IMR-90 (cell line): ENCODE measurements around the gene MYEOV. TPM values are rescaled to one million over a fixed set of nuclear protein-coding genes. Genes with fewer than 3 reads are reported as not detected.

Experiments used
- ATAC-seq: fragments of 200-7000 bp; cut with Tn5 transposase; 2 replicates; pipeline ENCODE4 v1.9.1; 2020; ENCODE audit warnings: low read depth, mild to moderate bottlenecking, moderate library complexity
- BruUV-seq: library from RNA; stranded (reverse); fragments of 400-500 nt; replicated peaks from 2 replicates; lab custom pipeline; 2021; lab: Mats Ljungman, UMichigan
- CTCF ChIA-PET: fragments of 300-600 bp; formaldehyde crosslinking; extraction: SDS; loops from one replicate; lab custom pipeline; 2021; ENCODE audit warnings: antibody characterized with exemption; lab: Yijun Ruan, JAX
- POLR2A ChIA-PET: fragments of 300-600 bp; sonication (Branson Sonifier 250); formaldehyde crosslinking; loops from one replicate; lab custom pipeline; 2022; ENCODE audit warnings: antibody characterized with exemption; ENCODE audit not compliant: unreplicated experiment; lab: Charles Lee
- DNase-seq: peaks from one replicate; pipeline ENCODE4 v3.0.0; 2013
- H2AFZ ChIP-seq: replicated peaks from 2 replicates; pipeline ENCODE3; 2013; ENCODE audit warnings: low read length, mild to moderate bottlenecking; ENCODE audit not compliant: poor library complexity
- H2AK5ac ChIP-seq: 2 replicates; pipeline ENCODE4 v1.6.1; 2013; ENCODE audit warnings: low read depth, low read length, inconsistent platforms
- H2AK9ac ChIP-seq: replicated peaks from 2 replicates; pipeline ENCODE3; 2013; ENCODE audit warnings: mild to moderate bottlenecking, low read depth, low read length, moderate library complexity; ENCODE audit not compliant: poor library complexity
- H2BK120ac ChIP-seq: 2 replicates; pipeline ENCODE4 v1.6.1; 2013; ENCODE audit warnings: low read depth, low read length, inconsistent platforms
- H2BK15ac ChIP-seq: 3 replicates; pipeline ENCODE4 v1.6.1; 2013; ENCODE audit warnings: low read depth, low read length, inconsistent platforms
- H2BK20ac ChIP-seq: 2 replicates; pipeline ENCODE4 v1.6.1; 2013; ENCODE audit warnings: low read depth, mild to moderate bottlenecking, inconsistent platforms, low read length, moderate library complexity
- H2BK5ac ChIP-seq: 2 replicates; pipeline ENCODE4 v1.6.1; 2013; ENCODE audit warnings: mild to moderate bottlenecking, low read depth, low read length, inconsistent platforms; ENCODE audit not compliant: poor library complexity, severe bottlenecking
- H3K14ac ChIP-seq: replicated peaks from 2 replicates; pipeline ENCODE4 v1.6.1; 2013; ENCODE audit warnings: low read depth, low read length, inconsistent platforms
- H3K18ac ChIP-seq: 2 replicates; pipeline ENCODE4 v1.6.1; 2013; ENCODE audit warnings: low read depth, low read length, control low read depth
- H3K23ac ChIP-seq: 2 replicates; pipeline ENCODE4 v1.6.1; 2013; ENCODE audit warnings: low read depth, low read length, inconsistent platforms
- H3K27ac ChIP-seq: 2 replicates; pipeline ENCODE4 v1.5.1; 2013; ENCODE audit warnings: mild to moderate bottlenecking, control low read depth, low read length; ENCODE audit not compliant: insufficient read depth
- H3K27me3 ChIP-seq: 2 replicates; pipeline ENCODE4 v1.6.1; 2013; ENCODE audit warnings: low read length; ENCODE audit not compliant: control insufficient read depth, insufficient read depth
- H3K36me3 ChIP-seq: 2 replicates; pipeline ENCODE4 v1.6.1; 2013; ENCODE audit warnings: low read length, mixed read lengths; ENCODE audit not compliant: control insufficient read depth, insufficient read depth
- H3K4ac ChIP-seq: 2 replicates; pipeline ENCODE4 v1.6.1; 2013; ENCODE audit warnings: low read depth, low read length, inconsistent platforms
- H3K4me1 ChIP-seq: 2 replicates; pipeline ENCODE4 v1.6.1; 2013; ENCODE audit warnings: low read length, mixed read lengths; ENCODE audit not compliant: control insufficient read depth, insufficient read depth
- H3K4me2 ChIP-seq: 2 replicates; pipeline ENCODE4 v1.6.1; 2013; ENCODE audit warnings: low read depth, mild to moderate bottlenecking, control low read depth, low read length, moderate library complexity
- H3K4me3 ChIP-seq: 2 replicates; pipeline ENCODE4 v1.5.1; 2013; ENCODE audit warnings: low read depth, mild to moderate bottlenecking, control low read depth, low read length, moderate library complexity; ENCODE audit not compliant: insufficient read depth
- H3K56ac ChIP-seq: 2 replicates; pipeline ENCODE4 v1.6.1; 2013; ENCODE audit warnings: low read length, inconsistent platforms; ENCODE audit not compliant: insufficient read depth; ENCODE audit errors: extremely low read depth
- H3K79me1 ChIP-seq, 2 experiments: 2 replicates each; pipeline ENCODE4 v1.6.1; 2013; ENCODE audit warnings: low read length in 2 of 2, inconsistent platforms in 1 of 2, low read depth in 1 of 2
- H3K9ac ChIP-seq: 2 replicates; pipeline ENCODE4 v1.6.1; 2013; ENCODE audit warnings: low read depth, low read length, control low read depth
- H3K9me1 ChIP-seq: 2 replicates; pipeline ENCODE4 v1.6.1; 2013; ENCODE audit warnings: low read length, inconsistent platforms; ENCODE audit not compliant: insufficient read depth
- H3K9me3 ChIP-seq: 2 replicates; pipeline ENCODE4 v1.6.1; 2013; ENCODE audit warnings: low read length; ENCODE audit not compliant: control insufficient read depth, insufficient read depth
- H4K20me1 ChIP-seq: 2 replicates; pipeline ENCODE4 v1.6.1; 2013; ENCODE audit warnings: low read length, inconsistent platforms; ENCODE audit not compliant: insufficient read depth
- H4K5ac ChIP-seq: 2 replicates; pipeline ENCODE4 v1.6.1; 2013; ENCODE audit warnings: mild to moderate bottlenecking, low read depth, low read length, control low read depth
- H4K8ac ChIP-seq, 2 experiments: 2 replicates each; pipeline ENCODE4 v1.6.1; 2013; ENCODE audit warnings: low read depth in 2 of 2, low read length in 2 of 2, control low read depth in 1 of 2, inconsistent platforms in 1 of 2
- H4K91ac ChIP-seq: 2 replicates; pipeline ENCODE4 v1.6.1; 2013; ENCODE audit warnings: low read depth, low read length, inconsistent platforms; ENCODE audit not compliant: insufficient read depth
- BHLHE40 ChIP-seq: fragments of 150-350 bp; IDR thresholded peaks from 2 replicates; pipeline ENCODE4 v1.6.1; 2016; ENCODE audit warnings: mild to moderate bottlenecking, low read depth, low read length
- CEBPB ChIP-seq: IDR thresholded peaks from 2 replicates; pipeline ENCODE4 v1.6.1; 2012; ENCODE audit warnings: low read depth, low read length, improper control_type of control experiment
- CHD1 ChIP-seq: IDR thresholded peaks from 2 replicates; pipeline ENCODE4 v1.6.1; 2012; ENCODE audit warnings: low read depth, low read length, improper control_type of control experiment
- CTCF ChIP-seq: conservative IDR thresholded peaks from 2 replicates; pipeline ENCODE4 v1.5.1; 2012; ENCODE audit warnings: mild to moderate bottlenecking, low read depth, low read length, improper control_type of control experiment
- ELK1 ChIP-seq: fragments of 150-350 bp; IDR thresholded peaks from 2 replicates; pipeline ENCODE4 v1.6.1; 2016; ENCODE audit warnings: low read depth, mild to moderate bottlenecking, low read length, moderate library complexity, borderline replicate concordance
- FOS ChIP-seq: fragments of 150-350 bp; IDR thresholded peaks from 2 replicates; pipeline ENCODE4 v1.6.1; 2016; ENCODE audit warnings: low read depth, low read length
- MAFK ChIP-seq: IDR thresholded peaks from 2 replicates; pipeline ENCODE4 v1.6.1; 2012; ENCODE audit warnings: low read depth, low read length, improper control_type of control experiment
- MAZ ChIP-seq: IDR thresholded peaks from 2 replicates; pipeline ENCODE4 v1.6.1; 2012; ENCODE audit warnings: low read depth, mild to moderate bottlenecking, low read length, improper control_type of control experiment, moderate library complexity, borderline replicate concordance
- MXI1 ChIP-seq: IDR thresholded peaks from 2 replicates; pipeline ENCODE4 v1.6.1; 2012; ENCODE audit warnings: low read depth, mild to moderate bottlenecking, low read length, moderate library complexity, borderline replicate concordance
- NFE2L2 ChIP-seq: fragments of 150-350 bp; IDR thresholded peaks from 2 replicates; pipeline ENCODE4 v1.6.1; 2016; ENCODE audit warnings: low read depth, mild to moderate bottlenecking, low read length
- POLR2A ChIP-seq: IDR thresholded peaks from 2 replicates; pipeline ENCODE4 v1.6.1; 2012; ENCODE audit warnings: mild to moderate bottlenecking, low read depth, low read length
- RAD21 ChIP-seq: IDR thresholded peaks from 2 replicates; pipeline ENCODE4 v1.6.1; 2012; ENCODE audit warnings: low read length, improper control_type of control experiment
- RCOR1 ChIP-seq: IDR thresholded peaks from 2 replicates; pipeline ENCODE4 v1.6.1; 2012; ENCODE audit warnings: mild to moderate bottlenecking, low read length, improper control_type of control experiment; ENCODE audit not compliant: insufficient replicate concordance
- RFX5 ChIP-seq: IDR thresholded peaks from 2 replicates; pipeline ENCODE4 v1.8.0; 2012; ENCODE audit warnings: low read depth, mild to moderate bottlenecking, low read length, moderate library complexity
- SMC3 ChIP-seq: fragments of 150-350 bp; IDR thresholded peaks from 2 replicates; pipeline ENCODE4 v1.6.1; 2016; ENCODE audit warnings: low read depth, mild to moderate bottlenecking, antibody characterized with exemption, low read length, moderate library complexity
- USF2 ChIP-seq: fragments of 150-350 bp; IDR thresholded peaks from 2 replicates; pipeline ENCODE4 v1.6.1; 2017; ENCODE audit warnings: mild to moderate bottlenecking, antibody characterized with exemption, low read length, low read depth
- WGBS, 2 experiments: methylation state at CpG; one replicate each; pipeline versions ENCODE4 v1.1.5 to v1.1.7; 2013; ENCODE audit warnings: missing lambda C conversion rate in 2 of 2; ENCODE audit not compliant: insufficient read length in 1 of 2; ENCODE audit errors: extremely low coverage in 2 of 2; 5-methylcytosine and 5-hydroxymethylcytosine counted together
- dilution Hi-C: fragments of 300-500 bp; cut with HindIII; formaldehyde crosslinking; loops from one replicate; pipeline ENCODE4 v1.14.3; 2018; ENCODE audit warnings: low sequenced_read_pairs; ENCODE audit not compliant: unreplicated experiment
- in situ Hi-C: fragments of 300-500 bp; cut with MboI; formaldehyde crosslinking; loops from 3 replicates; pipeline ENCODE4 v1.14.3; 2019; ENCODE audit warnings: low sequenced_read_pairs, inconsistent platforms, mixed read lengths
- intact Hi-C: fragments of 100-400 bp; cut with micrococcal nuclease; formaldehyde crosslinking; loops from 2 replicates; pipeline ENCODE4 v1.10.0; 2022
- polyA plus RNA-seq, 3 experiments: library from polyadenylated mRNA; depleted of rRNA; stranded (reverse); fragments of >200 nt; gene quantifications; 2 replicates each; pipeline ENCODE4 v1.2.3, GENCODE V29; 2012; ENCODE audit warnings: low replicate concordance in 1 of 3
- total RNA-seq: library from RNA; depleted of rRNA; stranded (reverse); fragments of >200 nt; gene quantifications from 2 replicates; pipeline ENCODE4 v1.2.3, GENCODE V29; 2012

The MYEOV gene
- total and polyA plus RNA-seq, 2 of the 4 experiments (the other 2 are of a cell fraction): 5.8 to 6.8 TPM

GRCh38 chr11:69318093-69318420 lies 24.1 kb downstream of the MYEOV start:
- H3K23ac ChIP-seq: peak overlapping the region; percentile 39; the same call in 1 of the 2 replicates

More at GRCh38 chr11:69318093-69318420, 24.1 kb downstream of the MYEOV start:
- Histone ChIP-seq H3K27me3 (no peaks in the 10 kb centered on the region), H4K20me1 (no peaks in the 10 kb centered on the region), H2BK15ac (peak overlapping the region; percentile 79; the same call in 2 of the 3 replicates), H3K9ac (no peak overlapping the region), H2BK120ac (peak overlapping the region; percentile 100), H2BK20ac (peak overlapping the region; percentile 73; the same call in 1 of the 2 replicates), H3K4me1 (peaks cover 24% of the 10 kb centered on the region), H3K4me3 (no peak overlapping the region), H3K9me1 (peaks cover 45% of the 10 kb centered on the region), H3K4ac (peak overlapping the region; percentile 49), H2AK5ac (peak overlapping the region; percentile 89; the same call in 1 of the 2 replicates), H4K8ac (0 out of 4 replicates have a peak overlapping the region, but pooled peaks of 1 of the 2 experiments have one; percentile 7), H3K4me2 (no peak overlapping the region; the same call in 1 of the 2 replicates), H3K14ac (peak overlapping the region; percentile 74; the same call in 1 of the 2 replicates), H3K36me3 (no peaks in the 10 kb centered on the region), H3K79me1 (peaks cover 25 to 71% of the 10 kb centered on the region in 2 experiments), H2BK5ac (peak overlapping the region; percentile 7), H3K27ac (no peak overlapping the region), H3K9me3 (no peaks in the 10 kb centered on the region), H2AFZ (no peak overlapping the region), H3K18ac (peak overlapping the region; percentile 25; the same call in 1 of the 2 replicates), H2AK9ac (no peak overlapping the region), H4K5ac (no peak overlapping the region; the same call in 1 of the 2 replicates), H3K56ac (no peak overlapping the region), H4K91ac (peak overlapping the region; percentile 46; the same call in 1 of the 2 replicates)
- ChIA-PET POLR2A (no interaction called here), CTCF (no interaction called here)
- no CpG with 5 or more reads among the region's 1 CpG for WGBS, 2 experiments
- dilution Hi-C loops: no loop called here
- BruUV-seq: no TSS peak
- ATAC-seq: no peak
- intact Hi-C loops: no loop called here
- no peak for DNase-seq
- in situ Hi-C loops: no loop called here
- TF ChIP-seq RAD21 (no peak), NFE2L2 (no peak), USF2 (no peak), BHLHE40 (no peak), FOS (no peak), SMC3 (no peak), MXI1 (no peak), RCOR1 (no peak), POLR2A (no peak), CHD1 (no peak), CTCF (no peak), MAFK (no peak), CEBPB (no peak), ELK1 (no peak), MAZ (no peak), RFX5 (no peak)
